HG02943 (cell line): Measurements from ENCODE around the gene ZNFX1.

Experiments used
- ATAC-seq: cut with Tn5 transposase; IDR thresholded peaks from one replicate; pipeline ENCODE4 v1.9.1; 2021; ENCODE audit warnings: mild to moderate bottlenecking, low read depth, moderate library complexity; ENCODE audit not compliant: unreplicated experiment

The ZNFX1 gene

GRCh38 chr20:49256261-49256660 lies 21.6 kb downstream of the ZNFX1 start:
- no peak for ATAC-seq

GRCh38 chr20:49252556-49253350 lies 25.1 kb downstream of the ZNFX1 start:
- ATAC-seq, result no peak

DNA sequence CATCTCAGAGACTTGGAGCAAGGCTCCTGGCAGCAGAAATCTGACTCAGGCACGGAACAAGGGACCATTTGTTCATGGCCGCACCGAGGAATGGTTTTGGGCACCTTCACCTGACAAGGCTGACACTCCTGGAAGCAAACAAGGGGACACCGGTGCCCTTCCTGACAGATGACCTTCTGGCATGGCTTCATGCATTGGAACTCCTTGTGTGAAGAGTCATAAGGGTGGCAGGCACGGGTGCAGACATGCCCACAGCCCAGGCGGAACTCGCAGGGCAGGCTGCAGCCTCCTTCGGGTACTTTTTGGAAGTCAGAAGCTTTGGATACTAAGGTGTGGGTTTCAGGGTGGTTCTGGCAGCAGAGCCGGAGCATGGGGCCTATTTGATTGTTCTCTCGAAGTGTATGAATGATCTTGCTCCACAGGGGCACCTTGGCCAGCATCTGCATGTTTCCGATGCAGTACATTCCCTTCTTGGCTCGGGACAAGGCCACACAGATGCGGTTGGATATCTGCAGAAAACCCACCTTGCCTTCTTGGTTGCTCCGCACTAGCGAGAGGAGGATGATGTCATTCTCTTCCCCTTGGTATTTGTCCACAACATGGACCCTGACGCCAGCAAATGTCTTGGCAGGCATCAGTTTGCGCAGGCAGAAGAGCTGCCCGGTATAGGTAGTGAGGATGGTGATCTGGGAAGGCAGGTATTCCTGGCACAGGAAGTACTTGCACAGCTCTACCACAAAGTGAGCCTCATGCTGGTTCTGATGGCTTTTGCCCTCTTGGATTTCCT lies 28.8 kb downstream of the ZNFX1 start:
- no peak for ATAC-seq

DNA sequence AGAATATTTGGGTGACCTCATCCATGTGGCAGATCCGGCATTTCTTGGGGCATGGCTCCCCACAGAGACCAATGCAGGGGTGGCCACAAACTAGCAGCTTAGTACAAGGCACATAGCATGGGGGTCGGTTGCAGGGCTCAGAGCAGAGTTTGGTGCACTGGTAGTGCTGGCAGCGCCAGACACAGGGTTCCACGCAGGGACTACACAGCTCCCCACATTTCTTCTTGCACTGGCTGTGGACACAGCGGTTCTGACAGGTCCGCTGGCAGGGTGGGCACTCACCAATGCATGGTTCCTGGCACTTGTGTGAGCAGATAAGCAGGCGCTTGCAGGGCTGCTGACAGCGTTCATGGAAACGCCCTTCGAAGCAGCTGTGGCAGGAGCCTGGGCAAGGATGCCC lies 29.6 kb downstream of the ZNFX1 start:
- no peak for ATAC-seq

DNA sequence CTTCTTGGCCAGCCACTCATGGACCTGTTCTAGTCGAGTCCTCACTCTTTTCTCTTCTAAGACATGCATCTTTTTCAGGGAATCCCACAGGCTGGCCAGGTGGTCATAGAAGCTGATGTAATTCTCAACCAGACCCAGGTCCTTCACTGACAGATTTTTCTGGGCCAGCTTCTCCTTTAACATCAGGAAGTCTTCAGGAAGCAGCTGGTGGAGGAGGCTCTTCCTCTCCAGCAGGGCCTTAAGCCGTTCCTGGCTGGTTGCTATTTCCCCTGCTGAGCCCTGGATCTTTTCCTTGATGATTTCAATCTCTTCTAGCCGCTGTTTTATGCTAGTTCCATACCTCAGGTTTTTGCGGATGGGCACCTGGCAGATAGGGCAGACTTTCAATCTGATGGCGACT lies 30.1 kb downstream of the ZNFX1 start:
- ATAC-seq, result no peak

DNA sequence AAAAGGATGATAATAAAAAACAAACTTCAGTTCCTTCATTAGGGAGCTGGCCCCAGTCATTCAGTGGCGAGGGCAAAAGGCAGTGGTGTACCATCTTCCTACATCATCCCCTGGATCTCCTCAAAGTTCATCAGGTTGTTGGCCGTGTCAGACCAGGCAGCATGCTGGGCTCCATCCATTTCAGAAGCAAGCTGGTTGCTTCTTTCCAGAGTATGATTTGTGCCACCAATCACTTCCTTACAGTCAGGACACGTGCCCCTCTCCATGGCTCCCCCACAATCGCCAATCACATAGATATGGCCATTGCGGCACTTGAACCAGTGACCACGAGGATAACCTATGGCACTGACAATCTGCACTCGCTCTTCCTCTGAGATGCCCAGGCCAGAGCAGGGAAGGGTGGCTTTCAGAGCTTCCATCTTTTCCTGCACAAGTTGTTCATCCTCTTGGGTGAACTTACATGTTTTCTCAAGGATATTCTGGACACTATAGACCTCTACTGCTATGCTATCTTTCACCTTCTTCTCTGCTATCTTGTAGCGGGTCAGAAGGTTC lies 30.6 kb downstream of the ZNFX1 start:
- ATAC-seq, result no peak

DNA sequence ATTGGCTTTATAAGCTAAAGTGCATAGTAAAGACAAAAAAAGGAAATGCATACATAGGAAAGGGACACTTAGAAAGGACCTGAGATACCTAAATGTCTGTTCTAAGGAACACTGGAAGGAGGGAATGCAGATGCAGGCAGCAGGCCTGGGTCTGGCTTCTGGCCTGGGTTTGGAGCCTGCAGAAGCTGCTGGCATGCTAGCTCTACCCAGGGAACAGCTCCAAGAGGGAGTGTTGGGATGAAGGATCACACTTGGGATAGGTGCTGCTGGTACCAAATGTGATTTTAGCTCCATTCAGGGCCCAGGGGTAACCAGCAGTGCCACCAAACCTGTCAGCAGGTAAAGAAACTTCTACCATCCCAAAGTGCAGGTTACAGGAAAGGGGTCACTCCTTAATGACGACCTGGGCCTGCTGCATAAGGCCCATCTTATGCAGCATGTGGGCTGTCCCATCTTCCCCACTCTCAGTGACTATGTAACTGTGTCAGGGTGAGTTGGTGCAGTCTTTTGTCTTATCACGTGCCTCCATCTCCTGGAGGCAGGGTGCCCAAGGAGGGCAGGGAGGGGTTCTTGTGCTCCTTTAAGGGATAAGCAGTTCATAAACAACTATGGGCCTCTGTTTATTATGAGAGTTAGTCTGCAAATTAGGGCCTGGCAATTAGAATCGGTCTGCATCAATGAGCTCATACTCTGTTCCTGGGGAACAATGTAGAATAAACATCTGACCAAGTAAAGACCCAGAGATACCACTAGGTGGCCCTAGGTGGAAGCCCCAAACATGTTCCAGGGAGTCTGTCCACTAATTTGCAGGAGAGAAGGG lies 31.7 kb downstream of the ZNFX1 start:
- ATAC-seq, result no peak

GRCh38 chr20:49237531-49237930 lies 40.3 kb downstream of the ZNFX1 start:
- no peak for ATAC-seq

DNA sequence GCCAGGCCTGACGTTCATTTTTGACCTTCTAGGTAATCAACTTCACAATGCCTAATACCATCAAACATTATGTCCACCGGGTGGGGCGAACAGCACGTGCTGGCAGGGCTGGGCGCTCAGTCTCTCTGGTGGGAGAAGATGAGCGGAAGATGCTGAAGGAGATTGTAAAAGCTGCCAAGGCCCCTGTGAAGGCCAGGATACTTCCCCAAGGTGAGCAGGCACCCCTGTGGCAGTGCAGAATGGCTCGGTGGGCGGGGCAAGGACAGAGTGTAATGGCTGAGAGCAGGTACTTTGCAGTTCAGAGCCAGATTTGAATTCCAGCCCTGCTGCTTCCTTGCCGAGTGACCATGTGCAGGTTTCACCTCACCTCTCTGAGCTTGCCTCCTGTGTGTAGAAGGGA lies 41.6 kb downstream of the ZNFX1 start:
- no peak for ATAC-seq

DNA sequence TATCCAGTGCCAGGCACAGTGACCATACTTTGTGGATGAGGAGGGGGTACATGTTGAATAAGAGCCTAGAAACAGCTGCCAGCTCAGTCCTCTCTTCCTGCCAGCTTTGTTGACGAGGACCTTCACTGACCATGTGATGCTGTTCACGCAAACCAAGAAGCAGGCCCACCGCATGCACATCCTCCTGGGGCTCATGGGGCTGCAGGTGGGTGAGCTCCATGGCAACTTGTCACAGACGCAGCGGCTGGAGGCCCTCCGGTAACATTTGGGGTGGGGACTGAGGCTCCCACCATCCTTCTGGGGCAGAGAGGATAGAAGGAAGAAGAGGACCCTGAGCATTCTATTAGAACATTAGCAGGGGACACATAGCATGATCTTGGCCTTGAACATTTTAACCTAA lies 43.0 kb downstream of the ZNFX1 start:
- no peak for ATAC-seq

DNA sequence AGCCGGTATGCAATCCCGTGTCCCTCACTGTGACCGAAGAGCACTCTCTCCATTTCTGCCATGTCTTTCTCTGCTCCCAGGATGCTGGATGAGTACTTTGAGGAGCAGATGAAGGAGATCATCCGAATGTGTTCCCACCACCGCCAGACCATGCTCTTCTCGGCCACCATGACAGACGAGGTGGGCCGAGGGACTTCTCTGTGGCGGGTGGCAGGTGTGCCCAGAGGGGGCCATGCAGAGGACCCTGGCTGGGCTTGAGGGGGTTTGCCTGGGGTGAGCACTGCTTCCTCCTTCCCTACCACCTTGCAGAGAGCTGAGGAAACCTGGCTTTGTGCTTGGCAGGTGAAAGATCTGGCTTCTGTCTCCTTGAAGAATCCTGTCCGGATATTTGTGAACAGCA lies 44.6 kb downstream of the ZNFX1 start:
- ATAC-seq, result no peak

- ATAC-seq, result no peak
Measured at GRCh38 chr20:49231471-49231870, 46.4 kb downstream of the ZNFX1 start.

DNA sequence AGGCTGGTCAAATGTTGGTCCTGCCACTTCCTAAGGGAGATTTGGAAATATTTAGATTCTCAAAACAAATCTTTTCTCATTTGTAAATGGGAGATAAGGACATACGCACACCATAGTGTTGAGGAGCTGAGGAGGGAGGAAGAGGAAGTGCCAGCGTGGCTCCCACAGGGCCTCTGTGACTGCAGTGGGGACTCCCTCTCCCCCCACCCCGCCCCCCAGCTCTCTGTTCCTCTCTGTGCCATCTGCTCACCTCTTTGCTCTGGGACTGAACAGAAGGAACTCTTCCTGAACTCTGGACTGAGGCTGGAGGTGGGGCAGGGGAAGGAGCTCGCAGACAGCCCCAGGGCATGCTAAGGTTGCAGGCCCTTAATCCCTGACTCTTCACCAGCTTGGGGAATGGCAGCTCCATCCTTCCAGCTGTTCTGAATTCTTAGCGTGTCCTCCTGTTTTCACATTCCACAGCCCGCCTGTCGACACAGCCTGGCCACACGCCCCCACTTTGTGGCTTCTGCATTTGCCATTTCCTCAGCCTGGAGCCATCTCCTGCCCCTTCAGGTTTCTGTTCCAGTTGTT lies 47.2 kb downstream of the ZNFX1 start:
- no peak for ATAC-seq

- no peak for ATAC-seq
Measured at GRCh38 chr20:49230021-49230420, 47.8 kb downstream of the ZNFX1 start.

DNA sequence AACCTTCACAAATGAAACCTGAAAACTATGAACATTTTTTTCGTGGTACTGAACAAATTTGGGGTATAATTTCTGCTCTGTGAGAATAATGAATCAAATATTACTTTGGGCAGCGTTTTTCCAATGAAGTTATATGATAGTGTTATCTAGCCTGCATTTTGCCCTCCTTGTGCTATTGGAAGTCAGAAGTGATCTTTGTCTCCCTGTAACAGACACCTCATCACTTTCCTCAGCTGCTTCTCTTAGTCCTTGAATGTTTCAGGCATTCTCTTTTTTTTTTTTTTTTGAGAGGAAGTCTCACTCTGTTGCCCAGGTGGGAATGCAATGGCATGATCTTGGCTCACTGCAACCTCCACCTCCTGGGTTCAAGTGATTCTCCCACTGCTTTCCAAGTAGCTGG lies 48.5 kb downstream of the ZNFX1 start:
- ATAC-seq, result no peak

GRCh38 chr20:49228676-49229075 lies 49.2 kb downstream of the ZNFX1 start:
- no peak for ATAC-seq

DNA sequence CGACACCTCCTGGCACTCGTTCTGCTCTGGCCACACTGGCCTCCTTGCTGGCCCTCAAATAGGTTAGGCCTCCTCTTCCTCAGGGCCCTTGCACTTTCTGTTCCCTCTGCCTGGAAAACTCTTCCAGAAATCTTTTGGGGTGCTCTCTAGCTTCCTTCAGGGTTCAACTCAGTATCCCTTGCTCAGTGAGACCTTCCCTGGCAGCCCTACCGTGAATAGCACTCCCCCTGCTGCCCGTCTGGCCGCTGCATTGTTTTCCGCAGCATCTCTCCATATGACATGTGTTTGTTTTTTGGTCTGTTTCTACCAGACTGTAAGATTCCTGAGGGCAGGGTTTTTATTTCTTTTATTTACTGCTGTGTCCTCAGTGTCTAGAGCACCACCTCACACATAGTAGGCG lies 52.0 kb downstream of the ZNFX1 start:
- no peak for ATAC-seq

GRCh38 chr20:49219924-49220831 lies 57.7 kb downstream of the ZNFX1 start:
- peak; percentile 5 for ATAC-seq

DNA sequence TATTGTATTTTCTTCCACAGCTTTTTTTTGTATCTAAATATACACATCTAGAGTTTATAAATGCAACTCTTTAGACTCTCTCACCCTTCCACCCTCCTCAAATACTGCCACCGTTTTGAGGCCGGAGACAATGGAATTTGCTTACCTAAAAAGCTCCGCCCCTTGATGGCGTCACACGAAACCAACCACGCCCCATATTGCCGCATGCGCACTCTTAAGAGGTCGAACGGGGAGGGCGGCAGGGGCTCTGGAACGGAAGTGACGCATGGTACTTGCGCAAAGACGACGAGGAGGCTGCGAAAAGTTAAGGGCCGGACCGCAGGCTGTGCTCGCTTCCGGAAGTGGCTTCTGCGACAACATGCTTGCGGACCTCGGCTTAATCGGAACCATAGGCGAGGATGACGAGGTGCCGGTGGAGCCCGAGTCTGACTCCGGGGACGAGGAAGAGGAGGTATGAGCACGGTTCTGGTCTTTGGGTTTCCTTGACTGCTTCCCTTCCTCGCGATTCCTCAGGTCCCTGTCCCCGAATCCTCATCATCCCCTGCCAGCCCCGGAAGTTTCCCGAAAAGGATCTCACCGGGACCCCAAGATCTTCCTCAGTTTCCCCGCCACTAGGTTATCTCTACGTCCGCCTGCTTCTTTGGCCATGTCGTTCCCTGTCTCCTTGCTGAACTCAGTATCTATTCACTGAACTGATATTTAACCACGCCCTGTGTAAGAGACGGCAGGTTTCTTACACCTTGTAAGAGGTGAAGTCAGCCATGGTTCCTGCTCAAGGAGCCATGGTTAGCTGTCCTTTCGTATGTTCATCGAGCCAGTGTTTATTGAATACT lies 58.5 kb downstream of the ZNFX1 start, which contains the start of gene DDX27:
Gene DDX27 (plus strand): TSS at position 326 of the 833 bp plus-strand sequence. CDS start 33 bp downstream, at position 359.
- peak; percentile 89 for ATAC-seq
